ENCODE data around the gene CDK17. TPM values are rescaled to one million over a fixed set of nuclear protein-coding genes. Genes with fewer than 3 reads are reported as not detected.
"Not testable (repeated sequence)": the region's sequence is repeated elsewhere in the genome, so short reads cannot be mapped to it uniquely, and the experiment has no call there.

CDK17 gene
- total and polyA plus RNA-seq, 8 donors, result 4.3 to 15.1 (median 8.0) TPM

DNA sequence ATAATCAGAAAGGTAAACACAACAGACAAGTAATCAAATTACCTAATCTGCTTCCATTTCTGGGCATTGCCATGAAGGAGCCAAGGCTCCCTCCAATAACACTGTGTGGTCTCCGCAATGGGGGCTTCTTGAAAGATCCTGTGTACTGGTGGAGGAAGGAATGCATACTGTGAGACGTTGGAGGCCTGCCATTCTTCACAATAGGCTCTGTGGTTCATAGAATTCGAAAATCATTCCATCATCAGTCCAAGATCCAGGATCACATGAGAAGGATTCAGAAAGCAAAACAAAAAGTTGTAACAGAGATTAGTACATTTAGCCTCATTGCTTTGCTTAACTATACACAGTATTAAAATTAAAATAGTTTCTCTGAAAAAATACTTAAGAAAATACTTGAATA, 76.3 kb downstream of the CDK17 start:
- no peaks in the 10 kb centered on the region for H3K36me3 ChIP-seq
- no peak overlapping the region for H3K27ac ChIP-seq
- no peaks in the 10 kb centered on the region for H3K4me1 ChIP-seq
- no peaks in the 10 kb centered on the region for H3K27me3 ChIP-seq
- TF ChIP-seq, protein P1, sequence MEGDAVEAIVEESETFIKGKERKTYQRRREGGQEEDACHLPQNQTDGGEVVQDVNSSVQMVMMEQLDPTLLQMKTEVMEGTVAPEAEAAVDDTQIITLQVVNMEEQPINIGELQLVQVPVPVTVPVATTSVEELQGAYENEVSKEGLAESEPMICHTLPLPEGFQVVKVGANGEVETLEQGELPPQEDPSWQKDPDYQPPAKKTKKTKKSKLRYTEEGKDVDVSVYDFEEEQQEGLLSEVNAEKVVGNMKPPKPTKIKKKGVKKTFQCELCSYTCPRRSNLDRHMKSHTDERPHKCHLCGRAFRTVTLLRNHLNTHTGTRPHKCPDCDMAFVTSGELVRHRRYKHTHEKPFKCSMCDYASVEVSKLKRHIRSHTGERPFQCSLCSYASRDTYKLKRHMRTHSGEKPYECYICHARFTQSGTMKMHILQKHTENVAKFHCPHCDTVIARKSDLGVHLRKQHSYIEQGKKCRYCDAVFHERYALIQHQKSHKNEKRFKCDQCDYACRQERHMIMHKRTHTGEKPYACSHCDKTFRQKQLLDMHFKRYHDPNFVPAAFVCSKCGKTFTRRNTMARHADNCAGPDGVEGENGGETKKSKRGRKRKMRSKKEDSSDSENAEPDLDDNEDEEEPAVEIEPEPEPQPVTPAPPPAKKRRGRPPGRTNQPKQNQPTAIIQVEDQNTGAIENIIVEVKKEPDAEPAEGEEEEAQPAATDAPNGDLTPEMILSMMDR (IDR thresholded peaks at IDR 0.05), result no peak
- DNase-seq (no peak), FAIRE-seq (no peak), ATAC-seq (no peak)
- H3K4me3 ChIP-seq, result no peak overlapping the region
- no peaks in the 10 kb centered on the region for H3K9me3 ChIP-seq
- intact Hi-C loops (cut with DNase I), result no loop called here
- WGBS, 2 donors, result 85 to 86% methylated on average over 3 of the region's 3 CpGs

DNA sequence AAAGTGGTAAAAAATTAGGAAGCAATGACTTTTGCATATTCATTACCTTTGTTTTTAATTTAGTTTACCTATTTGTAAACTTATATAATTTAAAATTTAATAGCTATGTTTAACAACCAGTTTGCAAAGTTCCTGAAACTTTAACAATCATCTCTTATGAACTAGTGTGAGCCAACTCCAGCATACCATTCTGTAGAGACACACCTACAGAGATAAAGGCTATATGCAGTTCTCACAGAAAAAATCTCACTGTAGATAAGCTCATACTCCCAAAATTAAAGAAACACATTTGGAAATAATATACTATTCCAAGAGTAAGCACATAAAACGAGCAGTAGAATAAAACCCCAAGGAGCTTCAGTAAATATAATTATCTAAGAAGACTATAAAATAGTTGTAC, 77.5 kb downstream of the CDK17 start:
- intact Hi-C loops (cut with DNase I), result no loop called here
- Histone ChIP-seq H3K36me3 (no peaks in the 10 kb centered on the region), H3K27ac (no peak overlapping the region), H3K27me3 (no peaks in the 10 kb centered on the region), H3K4me3 (no peak overlapping the region), H3K4me1 (no peaks in the 10 kb centered on the region), H3K9me3 (no peaks in the 10 kb centered on the region)
- no peak for FAIRE-seq
- 79 to 92% methylated on average over 1 of the region's 1 CpG for WGBS, 2 donors
- TF ChIP-seq, protein P1 (IDR thresholded peaks at IDR 0.05), result no peak
- no peak for ATAC-seq
- no peak for DNase-seq

DNA sequence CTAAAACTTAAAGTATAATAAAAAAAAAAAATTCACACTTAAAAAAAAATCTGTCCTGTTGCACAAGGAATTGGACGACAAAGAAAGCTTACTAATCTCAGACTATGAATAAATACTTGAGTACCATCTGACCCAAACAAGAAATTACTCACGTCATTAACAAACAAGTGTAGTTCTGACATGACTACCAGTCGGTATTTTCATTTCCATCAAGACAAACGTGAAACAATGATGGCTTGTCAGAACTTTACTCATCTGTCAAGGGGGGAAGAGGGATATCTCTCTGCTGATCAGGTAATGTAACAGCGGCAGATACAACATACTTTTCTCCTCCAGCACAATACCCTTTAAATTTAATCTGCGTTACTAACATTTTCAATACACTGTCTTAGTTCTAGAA, 78.3 kb downstream of the CDK17 start:
- Histone ChIP-seq H3K27me3 (no peaks in the 10 kb centered on the region), H3K36me3 (no peaks in the 10 kb centered on the region), H3K9me3 (no peaks in the 10 kb centered on the region), H3K4me1 (no peaks in the 10 kb centered on the region), H3K4me3 (no peak overlapping the region), H3K27ac (no peak overlapping the region)
- intact Hi-C loops (cut with DNase I), result no loop called here
- FAIRE-seq (no peak), ATAC-seq (no peak), DNase-seq (no peak)
- 86 to 91% methylated on average over 6 of the region's 6 CpGs for WGBS, 2 donors
- TF ChIP-seq, protein P1 (IDR thresholded peaks at IDR 0.05), result no peak

DNA sequence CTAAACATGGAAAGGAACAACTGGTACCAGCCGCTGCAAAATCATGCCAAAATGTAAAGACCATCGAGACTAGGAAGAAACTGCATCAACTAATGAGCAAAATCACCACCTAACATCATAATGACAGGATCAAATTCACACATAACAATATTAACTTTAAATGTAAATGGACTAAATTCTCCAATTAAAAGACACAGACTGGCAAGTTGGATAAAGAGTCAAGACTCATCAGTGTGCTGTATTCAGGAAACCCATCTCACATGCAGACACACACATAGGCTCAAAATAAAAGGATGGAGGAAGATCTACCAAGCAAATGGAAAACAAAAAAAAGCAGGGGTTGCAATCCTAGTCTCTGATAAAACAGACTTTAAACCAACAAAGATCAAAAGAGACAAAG, 82.4 kb downstream of the CDK17 start:
- DNase-seq; H3K9me3 ChIP-seq; H3K27me3 ChIP-seq; H3K36me3 ChIP-seq; H3K4me3 ChIP-seq; H3K27ac ChIP-seq; ATAC-seq; H3K4me1 ChIP-seq; intact Hi-C loops (cut with DNase I); FAIRE-seq: not testable (repeated sequence)
- WGBS, 2 donors, result 88 to 94% methylated on average over 2 of the region's 2 CpGs

DNA sequence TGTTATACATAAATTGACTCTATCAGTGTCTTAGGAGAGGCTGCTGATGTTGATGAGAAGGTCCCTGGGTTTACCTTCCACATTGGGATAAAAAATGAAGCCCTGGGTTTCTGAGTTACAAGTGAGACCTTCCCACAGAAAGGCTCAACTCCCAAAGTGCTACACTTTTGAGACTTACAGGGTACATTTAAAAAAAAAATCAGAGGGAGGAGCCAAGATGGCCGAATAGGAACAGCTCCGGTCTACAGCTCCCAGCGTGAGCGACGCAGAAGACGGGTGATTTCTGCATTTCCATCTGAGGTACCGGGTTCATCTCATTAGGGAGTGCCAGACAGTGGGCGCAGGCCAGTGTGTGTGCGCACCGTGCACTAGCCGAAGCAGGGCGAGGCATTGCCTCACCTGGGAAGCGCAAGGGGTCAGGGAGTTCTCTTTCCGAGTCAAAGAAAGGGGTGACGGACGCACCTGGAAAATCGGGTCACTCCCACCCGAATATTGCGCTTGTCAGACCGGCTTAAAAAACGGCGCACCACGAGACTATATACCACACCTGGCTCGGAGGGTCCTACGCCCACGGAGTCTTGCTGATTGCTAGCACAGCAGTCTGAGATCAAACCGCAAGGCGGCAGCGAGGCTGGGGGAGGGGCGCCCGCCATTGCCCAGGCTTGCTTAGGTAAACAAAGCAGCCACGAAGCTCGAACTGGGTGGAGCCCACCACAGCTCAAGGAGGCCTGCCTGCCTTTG, 84.3 kb downstream of the CDK17 start:
- H3K27me3 ChIP-seq; DNase-seq; H3K4me1 ChIP-seq; H3K36me3 ChIP-seq; FAIRE-seq; intact Hi-C loops (cut with DNase I); H3K9me3 ChIP-seq: not testable (repeated sequence)
- Histone ChIP-seq H3K4me3 (peak overlapping the region in 3 of 4 donors; percentile 1 to 35 (median 18)), H3K27ac (peak overlapping the region in 1 of 4 donors; percentile 7)
- WGBS, 2 donors, result 65 to 68% methylated on average over 19 to 33 of the region's 33 CpGs
- ATAC-seq, result peak in 3 of 4 donors; percentile 8 to 54 (median 16)

DNA sequence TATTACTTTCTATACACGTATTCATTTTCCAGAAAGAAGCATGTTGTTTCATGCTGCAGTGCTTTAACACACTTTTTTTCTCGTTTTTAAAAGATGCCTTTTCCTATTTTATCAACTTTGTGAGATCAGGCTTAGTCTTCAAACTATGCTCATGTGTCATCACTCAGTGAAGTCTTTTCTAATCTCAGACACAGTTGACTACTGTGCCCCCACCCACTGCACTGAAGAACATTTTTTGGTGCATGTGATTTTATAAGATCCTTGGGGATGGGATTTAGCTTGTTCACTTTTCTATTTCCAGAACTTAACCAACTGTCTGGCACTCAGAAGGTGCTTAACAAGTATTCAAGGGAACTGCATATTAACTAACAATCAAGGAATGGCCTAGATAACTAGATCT, 85.5 kb downstream of the CDK17 start:
- intact Hi-C loops (cut with DNase I), result no loop called here

More for the DNA sequence above, 85.5 kb downstream of the CDK17 start:
- Histone ChIP-seq H3K27me3 (no peaks in the 10 kb centered on the region), H3K9me3 (no peaks in the 10 kb centered on the region), H3K4me3 (no peak overlapping the region), H3K4me1 (no peaks in the 10 kb centered on the region), H3K36me3 (no peaks in the 10 kb centered on the region), H3K27ac (no peak overlapping the region)
- no peak for ATAC-seq
- TF ChIP-seq, protein P1 (IDR thresholded peaks at IDR 0.05), result no peak
- DNase-seq, result no peak
- no peak for FAIRE-seq
- 67 to 86% methylated on average over 2 of the region's 2 CpGs for WGBS, 2 donors
